GM19193 (cell line): ENCODE data around the gene MGME1.

ENCODE experiments used
- POLR2A ChIP-seq: IDR thresholded peaks from 4 replicates; pipeline ENCODE4 v1.6.1; 2011; ENCODE audit not compliant: insufficient read depth, insufficient read length; ENCODE audit errors: extremely low read depth

Gene MGME1

GRCh38 chr20:17936286-17936760 is 32.5 kb upstream of the MGME1 start:
- TF ChIP-seq POLR2A, result no peak

- TF ChIP-seq POLR2A, result no peak
These were observed 31.8 kb upstream of the MGME1 start for GRCh38 chr20:17936761-17937732.

GRCh38 chr20:17938871-17939619 is 29.8 kb upstream of the MGME1 start:
- peak; percentile 40 for TF ChIP-seq POLR2A

GRCh38 chr20:17939622-17940223 is 29.1 kb upstream of the MGME1 start:
- TF ChIP-seq POLR2A, result no peak

- TF ChIP-seq POLR2A, result no peak
These were observed 28.4 kb upstream of the MGME1 start for GRCh38 chr20:17940224-17940971.

- no peak for TF ChIP-seq POLR2A
These were observed 27.6 kb upstream of the MGME1 start for GRCh38 chr20:17941087-17941825.

- no peak for TF ChIP-seq POLR2A
These were observed 27.0 kb upstream of the MGME1 start for GRCh38 chr20:17941826-17942196.

GRCh38 chr20:17943343-17943742 is 25.5 kb upstream of the MGME1 start:
- TF ChIP-seq POLR2A, result peak; percentile 24

GRCh38 chr20:17944854-17945474 is 23.9 kb upstream of the MGME1 start:
- no peak for TF ChIP-seq POLR2A

GRCh38 chr20:17946040-17946439 is 22.8 kb upstream of the MGME1 start:
- no peak for TF ChIP-seq POLR2A

- no peak for TF ChIP-seq POLR2A
These were observed 22.0 kb upstream of the MGME1 start for GRCh38 chr20:17946572-17947473.

GRCh38 chr20:17947474-17947815 is 21.4 kb upstream of the MGME1 start:
- no peak for TF ChIP-seq POLR2A

- no peak for TF ChIP-seq POLR2A
These were observed 20.4 kb upstream of the MGME1 start for GRCh38 chr20:17948442-17948841.
